Measurements from ENCODE around the gene CATSPER3. TPM values are rescaled to one million over a fixed set of nuclear protein-coding genes. Genes with fewer than 3 reads are reported as not detected.

The CATSPER3 gene
- total RNA-seq, 1 experiment from 2014 or later, result 0.90 TPM

DNA sequence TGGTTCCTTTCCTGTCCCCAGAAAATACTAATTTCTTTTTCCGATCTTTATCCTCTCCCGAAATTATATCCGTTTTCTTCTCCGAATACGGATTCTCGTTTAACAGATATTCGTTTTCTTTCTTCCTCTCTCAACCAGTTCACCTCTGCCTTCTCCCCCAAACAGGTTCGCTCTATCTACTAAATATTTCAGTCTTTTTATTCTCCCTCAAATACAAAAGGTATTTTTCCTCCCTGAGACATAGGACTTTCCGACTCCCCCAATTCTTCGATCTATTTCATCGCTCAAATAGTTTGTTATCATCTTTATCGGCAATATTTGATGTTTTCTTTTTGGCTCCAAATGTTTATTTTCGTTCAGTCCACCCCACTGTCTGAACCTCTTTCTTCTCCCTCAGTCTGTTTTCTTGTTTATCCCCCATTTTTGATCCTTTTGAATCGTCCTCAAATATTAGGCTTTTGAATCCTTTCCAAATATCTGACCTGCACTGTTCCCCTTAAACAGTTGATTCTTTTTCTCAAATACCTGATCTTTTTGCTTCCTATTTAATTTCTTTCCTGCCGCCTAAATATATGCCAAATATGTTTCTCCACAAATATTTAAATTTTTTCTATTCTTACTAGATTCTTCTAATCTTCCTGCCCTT, 61.9 kb downstream of the CATSPER3 start:
- peaks cover 48% of the 10 kb centered on the region for H3K27me3 ChIP-seq (replicated peaks; ENCODE audit: insufficient read depth, low read depth, low read length, poor library complexity)
- no peak for TF ChIP-seq EZH2 (IDR thresholded peaks at IDR 0.05; ENCODE audit: borderline replicate concordance, low read depth, low read length, poor library complexity, severe bottlenecking)
- TF ChIP-seq, protein P1, sequence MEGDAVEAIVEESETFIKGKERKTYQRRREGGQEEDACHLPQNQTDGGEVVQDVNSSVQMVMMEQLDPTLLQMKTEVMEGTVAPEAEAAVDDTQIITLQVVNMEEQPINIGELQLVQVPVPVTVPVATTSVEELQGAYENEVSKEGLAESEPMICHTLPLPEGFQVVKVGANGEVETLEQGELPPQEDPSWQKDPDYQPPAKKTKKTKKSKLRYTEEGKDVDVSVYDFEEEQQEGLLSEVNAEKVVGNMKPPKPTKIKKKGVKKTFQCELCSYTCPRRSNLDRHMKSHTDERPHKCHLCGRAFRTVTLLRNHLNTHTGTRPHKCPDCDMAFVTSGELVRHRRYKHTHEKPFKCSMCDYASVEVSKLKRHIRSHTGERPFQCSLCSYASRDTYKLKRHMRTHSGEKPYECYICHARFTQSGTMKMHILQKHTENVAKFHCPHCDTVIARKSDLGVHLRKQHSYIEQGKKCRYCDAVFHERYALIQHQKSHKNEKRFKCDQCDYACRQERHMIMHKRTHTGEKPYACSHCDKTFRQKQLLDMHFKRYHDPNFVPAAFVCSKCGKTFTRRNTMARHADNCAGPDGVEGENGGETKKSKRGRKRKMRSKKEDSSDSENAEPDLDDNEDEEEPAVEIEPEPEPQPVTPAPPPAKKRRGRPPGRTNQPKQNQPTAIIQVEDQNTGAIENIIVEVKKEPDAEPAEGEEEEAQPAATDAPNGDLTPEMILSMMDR (conservative IDR thresholded peaks at IDR 0.05; ENCODE audit: low read depth, low read length), result no peak
- intact Hi-C loops (cut with micrococcal nuclease; ENCODE audit: unreplicated experiment), result loop anchor here (5.0 kb wide), 1 partner anchor 283 kb away; no protein-coding TSS in a partner anchor
- no peaks in the 10 kb centered on the region for H3K36me3 ChIP-seq (ENCODE audit: insufficient read depth, low read length, poor library complexity, severe bottlenecking)
- no peaks in the 10 kb centered on the region for H3K9me3 ChIP-seq (ENCODE audit: low read depth, low read length, poor library complexity, severe bottlenecking)
- no peak overlapping the region for H3K27ac ChIP-seq (ENCODE audit: low read depth, low read length, poor library complexity, severe bottlenecking)
- POLR2A ChIA-PET (ENCODE audit: low non-redundant PET), result no interaction called here
- H3K4me3 ChIP-seq (ENCODE audit: low read depth, low read length, poor library complexity, severe bottlenecking), result no peak overlapping the region
- no peak for DNase-seq (ENCODE audit: low spot score)
- CTCF ChIA-PET, result no interaction called here
- H3K4me1 ChIP-seq (ENCODE audit: insufficient read depth, low read length, poor library complexity, severe bottlenecking), result peaks cover 3% of the 10 kb centered on the region
- BruUV-seq (replicated peaks), result no TSS peak

DNA sequence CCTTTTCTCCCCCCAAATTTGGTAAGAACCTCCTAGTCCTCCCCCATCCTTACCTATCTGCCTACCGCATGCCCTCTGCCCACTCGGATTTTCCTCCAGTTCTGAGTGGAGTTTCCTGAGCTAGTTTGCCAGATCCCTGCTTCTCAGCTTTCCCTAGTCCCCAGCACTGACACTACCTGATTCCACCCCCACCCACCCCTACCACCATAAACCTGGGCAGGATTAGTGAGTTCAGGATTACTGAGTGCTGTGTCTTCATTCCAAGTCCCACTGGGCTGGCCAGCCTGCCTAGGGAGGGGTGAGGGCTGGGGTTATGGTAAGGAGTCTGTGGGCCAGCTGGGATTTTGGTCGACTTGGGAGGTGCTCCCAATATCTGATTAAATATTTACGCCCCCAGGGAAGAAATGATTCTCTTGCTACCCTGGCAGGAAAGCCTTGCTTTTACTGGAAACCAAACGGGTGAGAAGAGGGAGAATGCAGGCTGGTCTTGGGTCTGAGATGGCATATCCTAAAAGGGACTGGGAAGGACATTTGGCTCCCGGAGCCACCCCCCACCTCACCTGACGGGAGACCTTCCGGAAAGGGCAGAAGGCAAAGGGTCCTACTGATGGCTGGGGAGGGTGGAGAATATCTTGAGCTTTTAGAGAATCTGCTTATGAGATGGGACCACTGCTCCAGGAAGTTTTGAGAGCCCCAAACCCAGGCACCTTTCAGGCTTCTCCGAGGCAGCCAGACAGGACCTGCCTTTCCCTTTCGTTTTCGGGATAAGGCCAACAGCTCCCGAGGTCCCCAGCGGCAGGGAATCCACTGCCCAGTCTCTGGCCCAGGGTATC, 62.6 kb downstream of the CATSPER3 start:
- TF ChIP-seq, protein P1 (conservative IDR thresholded peaks at IDR 0.05; ENCODE audit: low read depth, low read length), result no peak
- TF ChIP-seq EZH2 (IDR thresholded peaks at IDR 0.05; ENCODE audit: borderline replicate concordance, low read depth, low read length, poor library complexity, severe bottlenecking), result no peak
- intact Hi-C loops (cut with micrococcal nuclease; ENCODE audit: unreplicated experiment), result loop anchor here (5.0 kb wide), 1 partner anchor 282 kb away; no protein-coding TSS in a partner anchor
- ChIA-PET CTCF (no interaction called here), POLR2A (ENCODE audit: low non-redundant PET) (no interaction called here)
- Histone ChIP-seq H3K27ac (ENCODE audit: low read depth, low read length, poor library complexity, severe bottlenecking) (no peak overlapping the region), H3K27me3 (replicated peaks; ENCODE audit: insufficient read depth, low read depth, low read length, poor library complexity) (peaks cover 48% of the 10 kb centered on the region), H3K4me3 (ENCODE audit: low read depth, low read length, poor library complexity, severe bottlenecking) (no peak overlapping the region), H3K4me1 (ENCODE audit: insufficient read depth, low read length, poor library complexity, severe bottlenecking) (peaks cover 4% of the 10 kb centered on the region), H3K36me3 (ENCODE audit: insufficient read depth, low read length, poor library complexity, severe bottlenecking) (no peaks in the 10 kb centered on the region), H3K9me3 (ENCODE audit: low read depth, low read length, poor library complexity, severe bottlenecking) (no peaks in the 10 kb centered on the region)
- no peak for DNase-seq (ENCODE audit: low spot score)
- BruUV-seq (replicated peaks), result no TSS peak

DNA sequence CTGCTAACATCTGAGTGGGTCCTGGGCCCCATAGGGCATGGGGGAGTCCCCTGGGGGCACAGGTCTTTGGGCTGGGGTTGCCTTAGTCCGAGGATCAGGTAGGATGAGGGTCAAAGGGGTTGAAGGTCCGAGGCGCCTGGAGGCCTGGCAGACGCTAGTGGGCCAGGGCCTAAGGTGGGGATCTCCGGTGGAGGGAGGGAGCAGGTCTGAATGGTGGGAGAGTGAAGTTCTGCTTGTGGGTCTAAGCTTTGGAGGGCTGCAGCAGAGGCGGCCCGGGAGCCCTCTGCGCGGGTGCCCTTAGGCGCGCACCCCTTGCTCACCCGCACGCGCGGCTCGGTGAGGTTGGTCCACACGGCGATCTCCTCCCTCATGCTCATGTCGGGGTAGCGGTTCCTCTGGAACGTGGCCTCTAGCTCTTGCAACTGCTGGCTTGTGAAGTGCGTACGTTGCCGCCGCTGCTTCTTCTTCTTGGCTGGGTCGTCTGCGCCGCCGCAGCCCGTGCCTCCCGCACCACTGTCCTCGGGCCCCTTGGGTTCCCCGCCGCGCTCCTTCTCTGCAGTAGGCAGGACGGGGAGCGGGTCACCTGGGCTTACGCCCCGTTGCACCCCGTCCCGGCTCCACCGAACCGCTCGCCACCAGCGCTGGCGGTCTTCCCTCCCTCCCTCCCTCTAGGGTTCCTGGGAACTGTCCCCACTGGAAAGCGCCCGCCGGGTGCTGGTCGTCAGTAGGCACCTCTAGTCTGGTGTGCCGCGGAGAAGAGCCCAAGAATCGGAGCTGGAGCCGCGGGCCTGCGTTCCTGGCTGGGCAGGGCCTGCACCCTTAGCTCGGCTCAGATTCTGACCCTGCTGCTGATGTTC, 63.5 kb downstream of the CATSPER3 start:
- no peak for DNase-seq (ENCODE audit: low spot score)
- Histone ChIP-seq H3K27ac (ENCODE audit: low read depth, low read length, poor library complexity, severe bottlenecking) (no peak overlapping the region), H3K36me3 (ENCODE audit: insufficient read depth, low read length, poor library complexity, severe bottlenecking) (no peaks in the 10 kb centered on the region), H3K4me3 (ENCODE audit: low read depth, low read length, poor library complexity, severe bottlenecking) (no peak overlapping the region), H3K9me3 (ENCODE audit: low read depth, low read length, poor library complexity, severe bottlenecking) (no peaks in the 10 kb centered on the region), H3K27me3 (replicated peaks; ENCODE audit: insufficient read depth, low read depth, low read length, poor library complexity) (peaks cover 48% of the 10 kb centered on the region), H3K4me1 (ENCODE audit: insufficient read depth, low read length, poor library complexity, severe bottlenecking) (peaks cover 4% of the 10 kb centered on the region)
- intact Hi-C loops (cut with micrococcal nuclease; ENCODE audit: unreplicated experiment), result loop anchor here (5.0 kb wide), 1 partner anchor 281 kb away; no protein-coding TSS in a partner anchor
- BruUV-seq (replicated peaks), result no TSS peak
- CTCF ChIA-PET, result no interaction called here
- POLR2A ChIA-PET (ENCODE audit: low non-redundant PET), result no interaction called here
- no peak for TF ChIP-seq EZH2 (IDR thresholded peaks at IDR 0.05; ENCODE audit: borderline replicate concordance, low read depth, low read length, poor library complexity, severe bottlenecking)
- TF ChIP-seq, protein P1 (conservative IDR thresholded peaks at IDR 0.05; ENCODE audit: low read depth, low read length), result no peak

Data from A673 (cell line).